Measurements from ENCODE around the gene FH. TPM values are rescaled to one million over a fixed set of nuclear protein-coding genes. Genes with fewer than 3 reads are reported as not detected.

Gene FH
- total and polyA plus RNA-seq, 2 experiments from 2014 or later = 56.2 to 69.8 TPM

DNA sequence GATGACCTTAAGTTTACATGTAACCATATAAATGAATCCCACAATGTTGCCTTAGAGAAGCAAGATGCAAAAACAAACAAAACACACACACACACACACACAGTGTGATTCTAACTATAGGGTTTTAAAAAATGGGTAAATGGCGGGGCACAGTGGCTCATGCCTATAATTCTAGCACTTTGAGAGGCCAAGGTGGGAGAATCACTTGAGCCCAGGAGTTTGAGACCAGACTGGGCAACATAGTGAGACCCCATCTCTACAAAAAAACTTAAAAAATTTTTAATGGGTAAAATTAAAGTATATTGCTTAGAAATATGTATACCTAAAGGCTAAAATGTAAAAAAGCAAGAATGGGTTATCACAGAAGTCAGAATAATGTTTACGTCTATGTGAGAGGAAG is 28.5 kb upstream of the FH start:
- Histone ChIP-seq H3F3A (replicated peaks; ENCODE audit: low read depth) (no peaks in the 10 kb centered on the region), H3K4me3 (no peak overlapping the region), H3K27me3 (ENCODE audit: insufficient read depth) (no peaks in the 10 kb centered on the region), H3K4me1 (ENCODE audit: insufficient read depth) (0 out of 2 replicates have a peak, but pooled peaks cover 2% of the 10 kb centered on the region), H3K27ac (ENCODE audit: low read depth) (no peak overlapping the region), H4K20me1 (replicated peaks; ENCODE audit: insufficient read depth) (no peaks in the 10 kb centered on the region), H3K79me2 (replicated peaks; ENCODE audit: insufficient read depth) (no peaks in the 10 kb centered on the region), H2AFZ (no peak overlapping the region), H3K36me3 (ENCODE audit: insufficient read depth) (no peaks in the 10 kb centered on the region), H3K4me2 (no peak overlapping the region), H3K9me2 (ENCODE audit: insufficient read depth) (no peaks in the 10 kb centered on the region)
- TF ChIP-seq, protein P1, sequence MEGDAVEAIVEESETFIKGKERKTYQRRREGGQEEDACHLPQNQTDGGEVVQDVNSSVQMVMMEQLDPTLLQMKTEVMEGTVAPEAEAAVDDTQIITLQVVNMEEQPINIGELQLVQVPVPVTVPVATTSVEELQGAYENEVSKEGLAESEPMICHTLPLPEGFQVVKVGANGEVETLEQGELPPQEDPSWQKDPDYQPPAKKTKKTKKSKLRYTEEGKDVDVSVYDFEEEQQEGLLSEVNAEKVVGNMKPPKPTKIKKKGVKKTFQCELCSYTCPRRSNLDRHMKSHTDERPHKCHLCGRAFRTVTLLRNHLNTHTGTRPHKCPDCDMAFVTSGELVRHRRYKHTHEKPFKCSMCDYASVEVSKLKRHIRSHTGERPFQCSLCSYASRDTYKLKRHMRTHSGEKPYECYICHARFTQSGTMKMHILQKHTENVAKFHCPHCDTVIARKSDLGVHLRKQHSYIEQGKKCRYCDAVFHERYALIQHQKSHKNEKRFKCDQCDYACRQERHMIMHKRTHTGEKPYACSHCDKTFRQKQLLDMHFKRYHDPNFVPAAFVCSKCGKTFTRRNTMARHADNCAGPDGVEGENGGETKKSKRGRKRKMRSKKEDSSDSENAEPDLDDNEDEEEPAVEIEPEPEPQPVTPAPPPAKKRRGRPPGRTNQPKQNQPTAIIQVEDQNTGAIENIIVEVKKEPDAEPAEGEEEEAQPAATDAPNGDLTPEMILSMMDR (conservative IDR thresholded peaks at IDR 0.05; ENCODE audit: low read depth in 2 of 2) = no peak
- TF ChIP-seq CREB1 (CRISPR knock-in tag; IDR thresholded peaks at IDR 0.05; ENCODE audit: low read depth) = no peak
- TF ChIP-seq EZH2phosphoT487 (IDR thresholded peaks at IDR 0.05; ENCODE audit: unreplicated experiment) = no peak
- ATAC-seq = no peak
- no peak for DNase-seq (ENCODE audit: low spot score)
- Mint-ChIP-seq H3K4me3 (no peak overlapping the region), H3K4me1 (no peaks in the 10 kb centered on the region), H3K27me3 (ENCODE audit: insufficient read depth, low read depth, poor library complexity) (peaks cover 2% of the 10 kb centered on the region), H3K27ac (no peak overlapping the region), H3K36me3 (ENCODE audit: low read depth) (no peaks in the 10 kb centered on the region), H3K9me3 (no peaks in the 10 kb centered on the region)

DNA sequence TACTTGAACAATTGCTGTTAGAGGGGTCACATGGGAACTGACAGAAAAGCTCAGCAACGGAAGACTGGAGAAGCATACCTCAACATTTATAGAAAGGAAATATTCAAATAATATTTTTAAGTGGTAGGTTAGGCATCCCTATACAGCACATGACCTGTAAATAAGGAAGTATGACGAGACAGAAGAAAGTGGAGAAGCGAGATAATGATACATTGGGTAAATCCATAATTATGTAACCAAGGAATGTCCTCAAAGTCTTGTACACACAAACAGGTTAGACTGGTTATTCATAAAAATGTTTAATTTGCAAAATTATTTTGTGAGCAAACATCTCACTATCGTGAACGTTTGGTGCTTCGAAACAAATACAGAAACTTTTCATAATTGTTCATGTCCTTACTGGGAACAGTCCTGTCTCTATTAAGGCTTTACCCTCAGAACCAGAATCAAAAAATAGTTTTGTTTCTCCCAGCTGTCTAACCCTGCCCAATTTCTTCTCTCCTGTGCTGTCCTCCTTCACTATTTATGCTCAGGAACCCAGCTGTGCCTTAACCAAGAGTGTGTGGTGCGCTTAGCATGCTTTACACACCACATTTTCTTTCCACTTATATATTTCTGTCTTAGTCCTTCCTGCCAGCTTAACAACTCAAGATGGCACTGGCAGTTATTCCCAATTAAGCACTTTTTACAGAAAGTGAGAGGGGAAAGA is 22.8 kb upstream of the FH start:
- Mint-ChIP-seq H3K4me3 (no peak overlapping the region), H3K36me3 (ENCODE audit: low read depth) (no peaks in the 10 kb centered on the region), H3K4me1 (no peaks in the 10 kb centered on the region), H3K9me3 (no peaks in the 10 kb centered on the region), H3K27ac (no peak overlapping the region), H3K27me3 (ENCODE audit: insufficient read depth, low read depth, poor library complexity) (peaks cover 3% of the 10 kb centered on the region)
- Histone ChIP-seq H3K4me1 (ENCODE audit: insufficient read depth) (no peaks in the 10 kb centered on the region), H3K4me2 (no peak overlapping the region), H3K4me3 (no peak overlapping the region), H3K27me3 (ENCODE audit: insufficient read depth) (no peaks in the 10 kb centered on the region), H4K20me1 (replicated peaks; ENCODE audit: insufficient read depth) (no peaks in the 10 kb centered on the region), H2AFZ (no peak overlapping the region), H3K79me2 (replicated peaks; ENCODE audit: insufficient read depth) (no peaks in the 10 kb centered on the region), H3K36me3 (ENCODE audit: insufficient read depth) (no peaks in the 10 kb centered on the region), H3F3A (replicated peaks; ENCODE audit: low read depth) (no peaks in the 10 kb centered on the region), H3K27ac (ENCODE audit: low read depth) (no peak overlapping the region), H3K9me2 (ENCODE audit: insufficient read depth) (no peaks in the 10 kb centered on the region)
- ATAC-seq (no peak), DNase-seq (ENCODE audit: low spot score) (no peak)
- no peak for TF ChIP-seq EZH2 (IDR thresholded peaks at IDR 0.05; ENCODE audit: low read depth, unreplicated experiment)
- no peak for TF ChIP-seq POLR2AphosphoS5 (IDR thresholded peaks at IDR 0.05; ENCODE audit: low read depth)
- no peak for TF ChIP-seq CREB1 (CRISPR knock-in tag; IDR thresholded peaks at IDR 0.05; ENCODE audit: low read depth)
- TF ChIP-seq, protein P2, sequence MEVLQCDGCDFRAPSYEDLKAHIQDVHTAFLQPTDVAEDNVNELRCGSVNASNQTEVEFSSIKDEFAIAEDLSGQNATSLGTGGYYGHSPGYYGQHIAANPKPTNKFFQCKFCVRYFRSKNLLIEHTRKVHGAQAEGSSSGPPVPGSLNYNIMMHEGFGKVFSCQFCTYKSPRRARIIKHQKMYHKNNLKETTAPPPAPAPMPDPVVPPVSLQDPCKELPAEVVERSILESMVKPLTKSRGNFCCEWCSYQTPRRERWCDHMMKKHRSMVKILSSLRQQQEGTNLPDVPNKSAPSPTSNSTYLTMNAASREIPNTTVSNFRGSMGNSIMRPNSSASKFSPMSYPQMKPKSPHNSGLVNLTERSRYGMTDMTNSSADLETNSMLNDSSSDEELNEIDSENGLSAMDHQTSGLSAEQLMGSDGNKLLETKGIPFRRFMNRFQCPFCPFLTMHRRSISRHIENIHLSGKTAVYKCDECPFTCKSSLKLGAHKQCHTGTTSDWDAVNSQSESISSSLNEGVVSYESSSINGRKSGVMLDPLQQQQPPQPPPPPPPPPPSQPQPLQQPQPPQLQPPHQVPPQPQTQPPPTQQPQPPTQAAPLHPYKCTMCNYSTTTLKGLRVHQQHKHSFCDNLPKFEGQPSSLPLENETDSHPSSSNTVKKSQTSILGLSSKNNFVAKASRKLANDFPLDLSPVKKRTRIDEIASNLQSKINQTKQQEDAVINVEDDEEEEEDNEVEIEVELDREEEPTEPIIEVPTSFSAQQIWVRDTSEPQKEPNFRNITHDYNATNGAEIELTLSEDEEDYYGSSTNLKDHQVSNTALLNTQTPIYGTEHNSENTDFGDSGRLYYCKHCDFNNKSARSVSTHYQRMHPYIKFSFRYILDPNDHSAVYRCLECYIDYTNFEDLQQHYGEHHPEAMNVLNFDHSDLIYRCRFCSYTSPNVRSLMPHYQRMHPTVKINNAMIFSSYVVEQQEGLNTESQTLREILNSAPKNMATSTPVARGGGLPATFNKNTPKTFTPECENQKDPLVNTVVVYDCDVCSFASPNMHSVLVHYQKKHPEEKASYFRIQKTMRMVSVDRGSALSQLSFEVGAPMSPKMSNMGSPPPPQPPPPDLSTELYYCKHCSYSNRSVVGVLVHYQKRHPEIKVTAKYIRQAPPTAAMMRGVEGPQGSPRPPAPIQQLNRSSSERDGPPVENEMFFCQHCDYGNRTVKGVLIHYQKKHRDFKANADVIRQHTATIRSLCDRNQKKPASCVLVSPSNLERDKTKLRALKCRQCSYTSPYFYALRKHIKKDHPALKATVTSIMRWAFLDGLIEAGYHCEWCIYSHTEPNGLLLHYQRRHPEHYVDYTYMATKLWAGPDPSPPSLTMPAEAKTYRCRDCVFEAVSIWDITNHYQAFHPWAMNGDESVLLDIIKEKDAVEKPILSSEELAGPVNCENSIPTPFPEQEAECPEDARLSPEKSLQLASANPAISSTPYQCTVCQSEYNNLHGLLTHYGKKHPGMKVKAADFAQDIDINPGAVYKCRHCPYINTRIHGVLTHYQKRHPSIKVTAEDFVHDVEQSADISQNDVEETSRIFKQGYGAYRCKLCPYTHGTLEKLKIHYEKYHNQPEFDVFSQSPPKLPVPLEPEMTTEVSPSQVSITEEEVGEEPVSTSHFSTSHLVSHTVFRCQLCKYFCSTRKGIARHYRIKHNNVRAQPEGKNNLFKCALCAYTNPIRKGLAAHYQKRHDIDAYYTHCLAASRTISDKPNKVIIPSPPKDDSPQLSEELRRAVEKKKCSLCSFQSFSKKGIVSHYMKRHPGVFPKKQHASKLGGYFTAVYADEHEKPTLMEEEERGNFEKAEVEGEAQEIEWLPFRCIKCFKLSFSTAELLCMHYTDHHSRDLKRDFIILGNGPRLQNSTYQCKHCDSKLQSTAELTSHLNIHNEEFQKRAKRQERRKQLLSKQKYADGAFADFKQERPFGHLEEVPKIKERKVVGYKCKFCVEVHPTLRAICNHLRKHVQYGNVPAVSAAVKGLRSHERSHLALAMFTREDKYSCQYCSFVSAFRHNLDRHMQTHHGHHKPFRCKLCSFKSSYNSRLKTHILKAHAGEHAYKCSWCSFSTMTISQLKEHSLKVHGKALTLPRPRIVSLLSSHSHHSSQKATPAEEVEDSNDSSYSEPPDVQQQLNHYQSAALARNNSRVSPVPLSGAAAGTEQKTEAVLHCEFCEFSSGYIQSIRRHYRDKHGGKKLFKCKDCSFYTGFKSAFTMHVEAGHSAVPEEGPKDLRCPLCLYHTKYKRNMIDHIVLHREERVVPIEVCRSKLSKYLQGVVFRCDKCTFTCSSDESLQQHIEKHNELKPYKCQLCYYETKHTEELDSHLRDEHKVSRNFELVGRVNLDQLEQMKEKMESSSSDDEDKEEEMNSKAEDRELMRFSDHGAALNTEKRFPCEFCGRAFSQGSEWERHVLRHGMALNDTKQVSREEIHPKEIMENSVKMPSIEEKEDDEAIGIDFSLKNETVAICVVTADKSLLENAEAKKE (CRISPR knock-in tag; IDR thresholded peaks at IDR 0.05) = no peak
